Inflammatory macrophage treated with lipopolysaccharide for 1 hour (primary cell): ENCODE measurements around the gene MACO1.

Experiments used
- DNase-seq, 2 donors: peaks; one replicate each; pipeline ENCODE4 v3.0.0-alpha.2; 2020 to 2022

MACO1 gene

GRCh38 chr1:25545767-25546166, 115.1 kb downstream of the MACO1 start:
- no peak for DNase-seq

GRCh38 chr1:25546193-25546592, 115.5 kb downstream of the MACO1 start:
- DNase-seq = no peak

- DNase-seq = no peak
Observed at GRCh38 chr1:25548601-25549000, 117.9 kb downstream of the MACO1 start.

GRCh38 chr1:25549273-25550154, 118.8 kb downstream of the MACO1 start:
- DNase-seq = peak; percentile 35 to 59
